HG02763 (cell line): ENCODE data around the gene TUBD1.
"Not testable (repeated sequence)": the region's sequence is repeated elsewhere in the genome, so short reads cannot be mapped to it uniquely, and the experiment has no call there.

Experiments used
- ATAC-seq: cut with Tn5 transposase; IDR thresholded peaks from one replicate; pipeline ENCODE4 v1.9.1; 2021; ENCODE audit warnings: mild to moderate bottlenecking, moderate library complexity; ENCODE audit not compliant: unreplicated experiment

Gene TUBD1

DNA sequence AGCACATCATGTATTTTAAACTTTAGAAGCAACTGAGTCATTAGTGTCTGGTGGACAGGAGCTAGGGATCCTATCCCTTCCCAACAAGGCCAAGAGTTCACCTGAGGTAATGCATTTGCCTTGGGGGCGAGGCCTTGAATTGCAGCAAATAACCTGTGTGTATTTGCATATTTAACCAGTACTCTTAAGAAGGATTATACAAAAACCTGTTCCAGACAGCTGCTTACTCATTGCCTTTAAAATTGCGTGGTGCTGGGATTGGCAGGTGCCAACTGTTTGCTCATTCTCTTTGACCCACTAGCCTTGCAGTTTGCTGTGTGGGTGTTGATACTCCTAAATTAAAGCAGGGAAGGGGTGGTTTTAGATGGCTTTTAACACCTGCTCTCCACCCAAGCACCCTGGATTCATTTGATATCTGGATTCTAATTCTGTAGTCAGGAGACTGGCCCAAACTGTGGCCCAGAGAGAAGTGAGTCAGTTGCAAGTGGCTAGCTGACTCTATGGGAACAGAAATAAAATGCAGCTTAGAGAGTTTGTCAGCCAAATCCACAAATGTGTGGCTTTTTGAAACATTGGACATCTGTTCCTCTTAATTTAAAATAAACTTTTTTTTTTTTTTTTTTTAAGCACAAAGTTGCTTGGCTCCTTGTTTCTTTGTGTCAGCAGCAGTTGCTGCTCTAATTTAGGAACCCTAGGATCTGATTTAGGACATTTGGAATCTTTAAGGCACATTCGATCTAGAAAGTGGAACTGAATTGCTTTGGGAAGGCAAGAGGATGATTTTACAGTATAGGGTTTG lies 46.9 kb downstream of the TUBD1 start:
- no peak for ATAC-seq

DNA sequence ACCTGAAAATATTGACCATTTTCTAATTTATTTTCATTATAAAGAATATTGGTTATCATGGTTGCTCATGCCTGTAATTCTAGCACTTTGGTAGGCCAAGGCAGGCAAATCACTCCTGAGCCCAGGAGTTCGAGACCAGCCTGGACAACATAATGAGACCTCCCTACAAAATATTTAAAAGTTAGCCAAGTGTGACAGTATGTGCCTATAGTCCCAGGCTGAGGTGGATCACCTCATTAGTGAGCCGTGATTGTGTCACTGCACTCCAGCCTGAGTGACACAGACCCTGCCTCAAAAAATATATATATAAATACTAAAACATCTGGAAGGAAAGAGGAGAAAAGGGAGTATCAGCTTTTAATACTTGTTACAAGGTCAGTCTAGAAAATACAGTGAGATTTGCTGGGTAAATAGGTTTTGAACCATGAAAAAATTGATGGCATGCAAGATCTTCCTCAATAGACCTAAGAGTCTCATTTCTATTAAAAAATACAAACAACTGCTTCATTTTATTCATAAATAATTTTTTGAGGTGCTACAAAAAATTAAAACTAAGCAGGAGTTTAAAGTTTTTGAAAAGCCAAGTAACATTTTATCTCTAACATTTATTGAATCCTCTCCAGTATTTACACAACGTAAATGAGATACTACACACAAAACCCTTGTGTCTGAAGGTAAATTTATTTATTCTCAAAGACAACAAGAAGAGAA lies 47.7 kb downstream of the TUBD1 start:
- ATAC-seq = no peak

DNA sequence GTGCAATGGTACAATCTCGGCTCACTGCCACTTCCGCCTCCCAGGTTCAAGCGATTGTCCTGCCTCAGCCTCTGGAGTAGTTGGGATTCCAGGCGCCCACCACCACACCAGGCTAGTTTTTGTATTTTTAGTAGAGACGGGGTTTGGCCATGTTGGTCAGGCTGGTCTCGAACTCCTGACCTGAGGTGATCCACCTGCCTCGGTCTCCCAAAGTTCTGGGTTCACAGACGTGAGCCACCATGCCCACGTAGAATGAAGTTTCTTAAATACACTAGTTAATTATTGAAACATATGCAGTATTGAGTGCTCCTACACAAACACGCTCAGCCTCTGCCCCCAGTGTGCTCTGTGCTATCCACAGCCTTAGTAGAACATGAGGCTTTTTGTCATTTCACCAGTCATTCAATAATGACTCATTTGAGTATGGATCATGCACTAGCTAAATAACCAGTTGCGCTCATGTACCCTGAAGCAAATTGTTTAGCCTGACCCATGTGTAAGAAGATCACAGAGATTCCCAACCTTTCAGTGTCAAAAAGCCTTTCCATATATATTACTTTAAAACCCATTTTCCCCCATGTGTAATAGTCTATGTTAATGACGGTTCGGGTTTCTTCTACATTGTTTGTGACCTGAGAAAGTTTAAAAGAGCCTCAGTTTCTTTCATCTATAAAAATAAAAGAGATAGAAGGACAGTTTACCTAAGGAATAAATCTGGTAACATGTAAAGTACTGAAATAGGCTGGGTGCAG lies 49.7 kb downstream of the TUBD1 start:
- ATAC-seq = no peak

DNA sequence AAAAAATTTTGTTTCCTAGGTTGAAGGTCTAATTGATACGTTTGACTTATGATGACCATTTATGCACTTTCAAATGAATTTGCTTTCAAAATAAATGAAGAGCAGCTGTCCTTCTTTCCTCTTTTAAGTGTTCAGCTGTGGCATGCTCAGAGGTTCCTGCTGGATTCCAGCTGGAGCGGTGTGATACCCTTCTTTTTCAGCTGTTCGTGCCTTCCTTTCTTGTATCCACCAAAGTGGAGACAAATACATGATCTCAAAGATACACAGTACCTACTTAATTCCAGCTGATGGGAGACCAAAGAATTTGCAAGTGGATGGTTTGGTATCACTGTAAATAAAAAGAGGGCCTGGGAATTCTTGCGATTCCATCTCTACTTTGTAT lies 50.9 kb downstream of the TUBD1 start:
- not testable (repeated sequence) for ATAC-seq

DNA sequence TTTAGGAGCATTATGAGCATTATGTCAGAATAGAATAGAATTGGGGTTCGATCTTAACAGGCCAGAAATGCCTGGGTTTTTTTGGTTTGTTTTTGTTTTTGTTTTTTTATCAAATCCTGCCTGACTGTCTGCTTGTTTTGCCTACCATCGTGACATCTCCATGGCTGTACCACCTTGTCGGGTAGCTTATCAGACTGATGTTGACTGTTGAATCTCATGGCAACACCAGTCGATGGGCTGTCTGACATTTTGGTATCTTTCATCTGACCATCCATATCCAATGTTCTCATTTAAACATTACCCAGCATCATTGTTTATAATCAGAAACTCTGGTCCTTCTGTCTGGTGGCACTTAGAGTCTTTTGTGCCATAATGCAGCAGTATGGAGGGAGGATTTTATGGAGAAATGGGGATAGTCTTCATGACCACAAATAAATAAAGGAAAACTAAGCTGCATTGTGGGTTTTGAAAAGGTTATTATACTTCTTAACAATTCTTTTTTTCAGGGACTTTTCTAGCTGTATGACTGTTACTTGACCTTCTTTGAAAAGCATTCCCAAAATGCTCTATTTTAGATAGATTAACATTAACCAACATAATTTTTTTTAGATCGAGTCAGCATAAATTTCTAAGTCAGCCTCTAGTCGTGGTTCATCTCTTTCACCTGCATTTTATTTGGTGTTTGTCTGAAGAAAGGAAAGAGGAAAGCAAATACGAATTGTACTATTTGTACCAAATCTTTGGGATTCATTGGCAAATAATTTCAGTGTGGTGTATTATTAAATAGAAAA lies 51.5 kb downstream of the TUBD1 start:
- not testable (repeated sequence) for ATAC-seq

DNA sequence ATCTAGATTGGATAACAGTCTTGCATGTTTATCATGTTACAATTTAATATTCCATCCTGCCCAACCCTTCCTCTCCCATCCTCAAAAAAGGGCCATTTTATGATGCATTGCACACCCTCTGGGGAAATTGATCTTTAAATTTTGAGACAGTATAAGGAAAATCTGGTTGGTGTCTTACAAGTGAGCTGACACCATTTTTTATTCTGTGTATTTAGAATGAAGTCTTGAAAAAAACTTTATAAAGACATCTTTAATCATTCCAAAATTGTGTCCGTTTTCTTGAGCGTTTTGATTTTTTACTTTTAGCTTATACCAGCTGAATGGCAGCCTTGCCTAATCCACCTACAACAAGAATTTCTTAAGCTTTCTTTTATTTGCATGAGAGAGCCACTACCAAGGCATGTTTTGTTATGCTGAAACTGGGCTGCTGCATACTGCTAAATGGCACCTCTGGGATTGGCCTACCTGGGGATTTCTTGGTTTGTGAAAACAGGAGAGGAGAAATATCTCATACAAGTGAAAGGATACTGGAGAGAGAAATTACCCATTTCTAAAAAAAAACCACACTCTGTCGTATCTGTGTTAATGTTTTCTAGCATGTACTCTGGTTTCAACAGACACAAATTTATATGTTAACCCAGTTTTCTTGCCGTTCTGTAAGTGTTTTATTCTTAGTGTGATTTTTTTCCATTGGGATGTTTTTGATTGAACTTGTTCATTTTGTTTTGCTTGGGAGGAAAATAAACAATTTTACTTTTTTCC lies 52.2 kb downstream of the TUBD1 start:
- ATAC-seq = no peak

DNA sequence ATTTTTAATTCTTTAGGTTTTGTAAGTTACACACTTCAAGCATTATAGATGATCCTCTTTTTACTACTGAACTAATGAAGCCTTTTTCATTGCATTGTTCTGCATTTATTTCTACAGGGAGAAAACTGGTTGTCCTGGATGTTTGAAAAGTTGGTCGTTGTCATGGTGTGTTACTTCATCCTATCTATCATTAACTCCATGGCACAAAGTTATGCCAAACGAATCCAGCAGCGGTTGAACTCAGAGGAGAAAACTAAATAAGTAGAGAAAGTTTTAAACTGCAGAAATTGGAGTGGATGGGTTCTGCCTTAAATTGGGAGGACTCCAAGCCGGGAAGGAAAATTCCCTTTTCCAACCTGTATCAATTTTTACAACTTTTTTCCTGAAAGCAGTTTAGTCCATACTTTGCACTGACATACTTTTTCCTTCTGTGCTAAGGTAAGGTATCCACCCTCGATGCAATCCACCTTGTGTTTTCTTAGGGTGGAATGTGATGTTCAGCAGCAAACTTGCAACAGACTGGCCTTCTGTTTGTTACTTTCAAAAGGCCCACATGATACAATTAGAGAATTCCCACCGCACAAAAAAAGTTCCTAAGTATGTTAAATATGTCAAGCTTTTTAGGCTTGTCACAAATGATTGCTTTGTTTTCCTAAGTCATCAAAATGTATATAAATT lies 53.0 kb downstream of the TUBD1 start:
- no peak for ATAC-seq

DNA sequence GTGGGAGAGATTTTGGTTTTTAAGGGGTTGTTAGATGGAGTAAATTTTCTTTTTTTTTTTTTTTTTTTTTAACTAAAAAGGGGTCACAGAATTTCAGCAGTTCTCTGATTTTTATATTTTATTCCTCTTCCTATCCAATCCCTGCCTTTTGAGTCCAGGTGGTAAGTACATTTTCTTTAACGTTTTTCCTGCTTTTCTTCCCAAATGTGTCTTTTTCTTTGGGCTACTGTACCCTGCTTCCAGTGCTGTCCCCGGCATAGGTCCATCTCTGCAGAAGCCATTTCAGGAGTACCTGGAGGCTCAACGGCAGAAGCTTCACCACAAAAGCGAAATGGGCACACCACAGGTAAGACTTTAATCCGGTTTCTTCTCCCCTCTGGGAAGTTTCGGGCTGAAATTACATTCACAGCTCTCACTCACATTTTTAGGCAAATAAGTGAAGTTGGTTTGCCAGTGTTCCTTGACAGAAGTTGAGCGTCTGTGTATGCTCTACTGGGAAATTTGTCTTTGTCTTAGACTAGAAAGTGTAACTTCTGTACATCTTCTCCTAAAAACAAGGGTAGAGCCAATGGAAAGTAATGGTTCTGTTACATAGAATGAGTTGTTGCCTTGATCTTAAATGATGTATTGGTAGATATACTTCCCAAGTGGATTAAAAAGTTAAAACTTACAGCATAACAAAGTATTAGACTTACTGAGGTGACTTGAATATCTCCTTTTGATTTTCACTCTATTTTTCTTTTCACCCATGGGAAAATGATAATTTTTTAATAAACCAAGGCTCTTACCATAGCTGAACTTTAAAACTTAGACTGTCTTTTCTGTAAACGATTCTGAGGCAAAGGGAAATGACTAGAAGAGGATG lies 54.5 kb downstream of the TUBD1 start:
- no peak for ATAC-seq

DNA sequence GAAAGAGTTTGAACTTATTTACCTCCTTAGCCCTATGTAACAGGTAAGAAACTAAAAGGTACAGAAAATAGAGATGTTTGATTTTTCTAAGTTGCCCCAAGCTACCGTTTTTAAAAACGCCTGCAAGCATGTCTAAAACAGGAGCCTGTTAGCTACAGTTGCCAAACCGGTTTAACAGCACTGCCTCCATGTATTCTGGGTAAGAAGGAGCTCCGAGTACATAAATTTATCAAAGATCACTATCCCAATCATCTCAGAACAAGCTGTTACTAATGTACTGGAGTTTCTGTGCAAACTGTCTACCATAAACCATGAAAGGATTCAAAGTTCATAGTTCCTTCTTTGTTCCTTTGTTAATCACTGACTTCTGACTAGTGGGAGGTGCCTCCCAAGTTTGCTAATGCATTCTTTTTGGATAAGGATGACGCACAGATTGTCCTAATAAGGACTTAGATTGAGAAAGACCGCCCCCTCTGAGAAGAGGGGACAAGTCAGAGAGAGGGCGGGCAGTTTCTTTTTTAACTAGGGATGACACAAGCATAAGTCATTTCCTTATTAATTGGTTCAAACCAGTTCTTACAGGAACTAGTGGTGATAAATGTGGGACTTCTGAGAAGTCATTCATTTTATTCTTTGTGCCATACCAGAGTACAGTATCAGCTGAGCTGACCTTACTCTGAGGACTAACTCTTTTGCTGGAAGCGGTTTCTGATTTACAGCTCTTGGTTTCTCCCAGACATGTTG lies 55.3 kb downstream of the TUBD1 start:
- ATAC-seq = peak; percentile 63

DNA sequence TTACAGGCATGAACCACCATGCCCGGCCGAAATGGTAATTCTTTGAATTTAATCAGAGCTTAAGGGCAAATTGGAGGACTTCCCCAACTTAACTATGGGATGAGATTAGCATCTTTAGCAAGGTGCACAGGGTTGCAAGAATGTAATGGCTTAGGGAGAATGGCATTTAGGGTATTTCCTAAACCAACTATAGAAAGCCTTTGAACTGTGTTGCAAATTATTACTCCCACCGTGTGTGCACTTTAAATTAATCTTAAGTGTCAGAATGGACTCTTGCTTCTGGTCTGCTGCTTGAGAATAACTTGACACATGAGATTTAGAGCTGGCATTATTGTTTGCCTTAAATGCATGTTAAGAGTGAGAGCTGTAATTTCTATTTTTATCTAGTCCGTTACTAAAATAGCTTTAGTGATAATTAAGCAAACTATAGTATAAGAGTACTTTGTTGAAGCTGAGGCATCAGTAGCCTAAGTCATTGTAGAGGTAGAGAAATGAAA lies 59.8 kb downstream of the TUBD1 start:
- no peak for ATAC-seq

DNA sequence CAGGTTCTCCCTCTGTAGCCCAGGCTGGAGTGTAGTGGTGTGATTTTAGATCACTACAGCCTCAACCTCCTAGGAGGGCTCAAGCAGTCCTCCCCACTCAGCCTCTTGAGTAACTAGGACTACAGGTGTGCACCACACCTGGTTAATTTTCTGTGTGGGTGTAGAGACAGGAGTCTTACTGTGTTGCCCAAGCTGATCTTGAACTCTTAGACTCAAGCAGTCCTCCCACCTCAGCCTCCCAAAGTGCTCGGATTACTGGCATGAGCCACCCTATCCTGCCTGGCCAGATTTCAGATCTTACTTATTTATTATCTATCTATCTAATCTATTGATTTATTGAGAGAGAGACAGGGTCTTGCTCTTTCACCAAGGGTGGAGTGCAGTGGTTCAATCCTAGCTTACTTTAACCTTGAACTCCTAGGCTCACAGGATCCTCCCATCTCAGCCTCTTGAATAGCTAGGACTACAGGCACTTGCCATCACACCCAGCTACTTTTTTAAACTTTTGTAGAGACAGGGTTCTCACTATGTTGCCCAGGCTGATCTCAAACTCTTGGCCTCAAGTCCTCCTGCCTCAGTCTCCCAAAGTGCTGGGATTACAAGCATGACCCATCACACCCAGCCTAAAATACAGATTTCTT lies 61.8 kb downstream of the TUBD1 start:
- ATAC-seq = no peak

DNA sequence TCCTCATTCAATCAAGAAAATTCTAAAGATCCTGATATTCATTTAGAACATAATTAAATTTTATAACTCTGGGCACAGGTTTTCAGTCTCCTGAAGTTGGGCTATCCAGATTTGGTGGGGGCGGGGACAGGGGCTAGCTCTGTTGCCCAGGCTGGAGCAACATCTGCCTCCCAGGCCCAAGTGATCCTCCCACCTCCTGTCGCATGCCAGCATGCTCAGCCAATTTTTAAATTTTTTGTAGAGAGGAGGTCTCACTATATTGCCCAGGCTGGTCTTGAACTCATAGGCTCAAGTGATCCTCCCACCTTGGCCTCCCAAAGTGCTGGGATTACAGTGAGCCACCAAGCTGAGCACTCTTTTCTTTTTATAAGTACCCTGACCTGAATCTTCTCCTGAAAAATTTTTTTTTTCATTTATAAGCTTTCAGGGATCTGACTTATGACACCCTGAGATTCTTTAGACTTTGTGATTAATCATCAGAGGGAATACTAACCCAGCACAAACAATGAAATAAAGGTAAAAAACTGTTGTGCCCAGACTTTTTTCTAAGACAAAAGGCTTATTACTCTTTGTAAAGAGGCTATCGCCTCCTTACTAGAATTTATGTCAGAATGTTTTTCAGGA lies 62.6 kb downstream of the TUBD1 start:
- ATAC-seq = no peak

DNA sequence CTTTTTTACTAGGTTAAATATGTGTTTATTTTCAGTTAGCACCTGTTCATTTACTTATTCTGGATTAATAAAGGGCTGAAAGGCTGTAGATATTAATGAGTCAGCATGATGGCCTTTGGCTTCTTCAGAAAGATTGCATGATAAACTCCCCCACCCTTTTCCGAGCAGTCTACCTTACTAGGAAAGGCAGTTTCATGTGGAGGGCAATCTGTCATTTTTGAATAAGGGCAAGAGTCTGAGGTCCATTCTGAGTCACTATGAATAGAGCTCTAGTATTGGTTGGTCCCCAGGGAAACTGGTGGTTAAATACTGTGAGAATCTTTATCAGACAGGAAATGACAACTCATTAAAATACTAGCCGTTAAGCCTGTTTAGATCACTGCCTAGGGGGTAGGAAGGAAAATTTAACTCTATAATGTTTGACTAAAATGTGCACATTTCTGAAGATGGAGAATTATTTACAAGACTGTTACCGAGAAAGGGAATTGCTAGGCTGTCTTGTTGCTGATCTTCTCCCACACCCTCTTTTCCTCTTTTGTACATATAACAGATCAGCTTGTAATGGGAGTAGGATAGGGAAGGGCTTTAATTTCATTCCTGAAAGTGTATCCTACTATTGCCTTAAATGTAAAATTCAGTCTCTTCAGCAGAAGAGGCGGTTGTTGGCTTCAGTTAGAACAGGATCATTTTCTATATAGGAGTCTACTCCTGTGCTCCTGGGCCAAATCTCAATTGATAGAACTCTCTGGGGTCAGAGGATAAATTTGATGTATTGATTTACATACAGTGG lies 63.3 kb downstream of the TUBD1 start:
- ATAC-seq = peak; percentile 69

DNA sequence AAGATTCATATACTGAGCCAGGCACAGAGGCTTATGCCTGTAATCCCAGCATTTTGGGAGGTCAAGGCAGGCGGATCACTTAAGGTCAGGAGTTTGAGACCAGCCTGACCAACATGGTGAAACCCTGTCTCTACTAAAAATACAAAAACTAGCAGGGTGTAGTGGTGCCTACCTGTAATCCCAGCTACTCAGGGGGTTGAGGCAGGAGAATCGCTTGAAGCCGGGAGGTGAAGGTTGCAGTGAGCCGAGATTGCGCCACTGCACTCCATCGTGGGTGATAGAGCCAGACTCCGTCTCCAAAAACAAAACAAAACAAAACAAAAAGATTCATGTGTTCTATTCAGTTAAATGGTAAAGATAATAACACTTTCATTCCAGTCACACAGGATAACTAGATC lies 63.9 kb downstream of the TUBD1 start:
- not testable (repeated sequence) for ATAC-seq

DNA sequence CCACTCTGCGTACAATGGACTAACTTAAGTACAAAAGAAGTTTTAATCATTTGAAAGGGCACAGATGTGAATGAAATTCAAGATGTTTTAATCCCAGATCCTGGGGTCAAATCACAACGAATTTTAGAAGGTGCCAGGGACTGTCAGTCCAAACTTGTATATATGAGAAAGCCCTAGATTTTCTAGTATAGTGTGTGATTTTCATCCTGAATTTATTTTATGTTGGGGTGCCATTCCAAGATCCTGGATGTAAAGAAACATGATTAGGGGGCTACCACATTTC lies 64.3 kb downstream of the TUBD1 start:
- no peak for ATAC-seq

DNA sequence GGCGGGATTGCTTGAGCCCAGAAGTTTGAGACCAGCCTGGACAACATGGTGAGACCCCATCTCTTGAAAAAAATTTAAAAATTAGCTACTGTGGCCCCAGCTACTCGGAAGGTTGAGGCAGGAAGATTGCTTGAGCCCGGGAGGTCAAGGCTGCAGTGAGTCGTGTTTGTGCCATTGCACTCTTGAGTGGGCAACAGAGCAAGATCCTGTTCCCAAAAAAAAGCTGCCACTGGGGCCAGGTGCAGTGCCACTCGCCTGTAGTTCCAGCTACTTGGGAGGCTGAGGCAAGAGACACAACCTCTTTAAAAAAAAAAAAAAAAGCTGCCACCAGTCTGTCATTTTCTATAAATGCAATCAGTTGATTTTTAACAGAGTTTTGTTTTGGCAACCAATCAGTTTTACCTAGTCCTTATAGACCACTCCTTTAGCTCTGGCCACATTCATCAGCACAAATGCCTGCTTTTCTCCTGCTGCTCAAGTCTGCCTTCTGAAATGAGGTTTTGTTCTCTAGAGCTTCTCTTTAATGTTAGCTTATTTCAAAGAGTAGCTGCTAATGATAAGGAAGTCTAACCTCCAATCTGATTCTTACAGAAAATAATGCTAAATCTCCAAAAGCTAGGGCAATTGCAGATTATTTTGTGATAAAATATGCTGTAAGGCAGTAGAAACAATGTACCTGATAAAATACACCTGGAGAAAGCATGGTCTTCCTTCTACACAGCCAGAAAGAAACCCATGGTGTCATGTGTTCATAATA lies 64.8 kb downstream of the TUBD1 start:
- no peak for ATAC-seq
